ENCODE measurements around the gene TBX3. TPM values are rescaled to one million over a fixed set of nuclear protein-coding genes. Genes with fewer than 3 reads are reported as not detected.

Gene TBX3
- total and polyA plus RNA-seq, 10 of the 15 experiments (the other 5 are each of a cell fraction or from before 2014, with no cell fraction given), result 0.04 to 0.28 (median 0.08) TPM; not detected in 7

GRCh38 chr12:114672817-114673168 lies 11.2 kb downstream of the TBX3 start:
- no peak for FAIRE-seq
- Histone ChIP-seq H3K36me3 (ENCODE audit: control insufficient read depth in 2 of 2, insufficient read depth in 2 of 2, low read length in 1 of 2) (no peaks in the 10 kb centered on the region), H4K20me1 (ENCODE audit: control insufficient read depth, insufficient read depth) (no peaks in the 10 kb centered on the region), H3K27ac (ENCODE audit: control insufficient read depth, insufficient read depth) (no peak overlapping the region), H3K9ac (ENCODE audit: control insufficient read depth, insufficient read depth, low read length) (no peak overlapping the region), H2AFZ (ENCODE audit: control insufficient read depth, low read depth, low read length) (no peak overlapping the region), H3K4me3 (no peak overlapping the region), H3K79me2 (ENCODE audit: control insufficient read depth, insufficient read depth, low read length) (no peaks in the 10 kb centered on the region), H3K27me3 (replicated peaks in 1 of 2; ENCODE audit: control insufficient read depth in 2 of 2, insufficient read depth in 2 of 2, low read length in 1 of 2) (peaks cover 2 to 4% of the 10 kb centered on the region in 2 experiments), H3K9me3 (replicated peaks; ENCODE audit: control insufficient read depth, insufficient read depth, low read length) (no peaks in the 10 kb centered on the region), H3K4me2 (ENCODE audit: control insufficient read depth, insufficient read depth) (no peak overlapping the region), H3K4me1 (ENCODE audit: control insufficient read depth, insufficient read depth, low read length) (no peaks in the 10 kb centered on the region)
- RAD21 ChIA-PET (ENCODE audit: unreplicated experiment), result no interaction called here
- CTCF ChIA-PET, result no interaction called here
- 31% methylated on average over 4 of the region's 4 CpGs for WGBS (ENCODE audit: insufficient coverage, insufficient replicate concordance, low lambda C conversion rate, missing lambda C conversion rate)
- ATAC-seq, result no peak
- SMC1A ChIA-PET (ENCODE audit: uncharacterized antibody, unreplicated experiment), result no interaction called here
- POLR2A ChIA-PET, result no interaction called here
- in situ Hi-C loops (cut with MboI), result no loop called here
- intact Hi-C loops (cut with micrococcal nuclease; ENCODE audit: unreplicated experiment), result no loop called here
- TF ChIP-seq NR2C1 (IDR thresholded peaks at IDR 0.05), result no peak
- no peak for TF ChIP-seq SREBF2 (IDR thresholded peaks at IDR 0.05; ENCODE audit: low read length)
- no peak for TF ChIP-seq RAD51 (IDR thresholded peaks at IDR 0.05)
- no peak for TF ChIP-seq PRDM15 (CRISPR knock-in tag; IDR thresholded peaks at IDR 0.05)
- no peak for TF ChIP-seq SMAD5 (IDR thresholded peaks at IDR 0.05; ENCODE audit: low read depth)
- no peak for TF ChIP-seq MYC (IDR thresholded peaks at IDR 0.05; ENCODE audit: insufficient read depth, insufficient read length, insufficient replicate concordance, low read length, severe bottlenecking)
- no peak for TF ChIP-seq RCOR1 (conservative IDR thresholded peaks at IDR 0.05; ENCODE audit: low read depth, low read length)
- no peak for DNase-seq (ENCODE audit: low read depth, low spot score)
- no TSS peak for BruUV-seq (replicated peaks)
